ENCODE data around the gene LPCAT1.
"Not testable (repeated sequence)": the region's sequence is repeated elsewhere in the genome, so short reads cannot be mapped to it uniquely, and the experiment has no call there.

Gene LPCAT1

DNA sequence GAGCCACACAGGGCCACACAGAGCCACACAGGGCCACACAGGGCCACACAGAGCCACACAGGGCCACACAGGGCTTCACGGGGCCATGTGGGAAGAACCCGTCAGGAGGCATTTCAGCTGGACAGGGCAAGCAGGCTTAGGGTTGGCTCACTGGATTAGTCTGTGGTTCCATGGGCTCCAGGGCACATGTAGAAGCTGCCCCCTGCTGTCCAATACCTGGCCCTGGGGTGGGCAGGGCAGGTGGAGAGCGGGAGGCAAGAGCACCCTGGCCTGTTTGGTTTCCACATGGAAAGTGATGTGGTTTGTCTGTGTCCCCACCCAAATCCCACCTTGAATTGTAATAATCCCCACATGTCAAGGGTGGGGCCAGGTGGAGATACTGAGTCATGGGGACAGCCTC, 16.4 kb upstream of the LPCAT1 start:
- Histone ChIP-seq H3K27ac (ENCODE audit: low read depth, low read length) (no peak overlapping the region), H3F3A (ENCODE audit: control insufficient read depth, insufficient read depth) (0 out of 2 replicates have a peak, but pooled peaks cover 5% of the 10 kb centered on the region), H3K79me2 (ENCODE audit: control insufficient read depth, low read length) (no peaks in the 10 kb centered on the region), H3K4me3 (ENCODE audit: low read length) (no peak overlapping the region), H3K4me2 (ENCODE audit: low read length) (no peak overlapping the region), H4K20me1 (ENCODE audit: control insufficient read depth, insufficient read depth, low read depth, low read length) (no peaks in the 10 kb centered on the region), H3K27me3 (ENCODE audit: control insufficient read depth, low read length) (peaks cover 8% of the 10 kb centered on the region; the same call in 1 of the 2 replicates), H3K36me3 (ENCODE audit: control insufficient read depth, low read length) (no peaks in the 10 kb centered on the region), H3K4me1 (ENCODE audit: control insufficient read depth, low read length) (peaks cover 29% of the 10 kb centered on the region), H3K9me3 (ENCODE audit: control insufficient read depth, insufficient read depth, low read length) (peaks cover 19% of the 10 kb centered on the region), H3K9me2 (replicated peaks; ENCODE audit: control insufficient read depth, low read length) (no peaks in the 10 kb centered on the region)
- TF ChIP-seq, protein P1, sequence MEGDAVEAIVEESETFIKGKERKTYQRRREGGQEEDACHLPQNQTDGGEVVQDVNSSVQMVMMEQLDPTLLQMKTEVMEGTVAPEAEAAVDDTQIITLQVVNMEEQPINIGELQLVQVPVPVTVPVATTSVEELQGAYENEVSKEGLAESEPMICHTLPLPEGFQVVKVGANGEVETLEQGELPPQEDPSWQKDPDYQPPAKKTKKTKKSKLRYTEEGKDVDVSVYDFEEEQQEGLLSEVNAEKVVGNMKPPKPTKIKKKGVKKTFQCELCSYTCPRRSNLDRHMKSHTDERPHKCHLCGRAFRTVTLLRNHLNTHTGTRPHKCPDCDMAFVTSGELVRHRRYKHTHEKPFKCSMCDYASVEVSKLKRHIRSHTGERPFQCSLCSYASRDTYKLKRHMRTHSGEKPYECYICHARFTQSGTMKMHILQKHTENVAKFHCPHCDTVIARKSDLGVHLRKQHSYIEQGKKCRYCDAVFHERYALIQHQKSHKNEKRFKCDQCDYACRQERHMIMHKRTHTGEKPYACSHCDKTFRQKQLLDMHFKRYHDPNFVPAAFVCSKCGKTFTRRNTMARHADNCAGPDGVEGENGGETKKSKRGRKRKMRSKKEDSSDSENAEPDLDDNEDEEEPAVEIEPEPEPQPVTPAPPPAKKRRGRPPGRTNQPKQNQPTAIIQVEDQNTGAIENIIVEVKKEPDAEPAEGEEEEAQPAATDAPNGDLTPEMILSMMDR (IDR thresholded peaks at IDR 0.05; ENCODE audit: low read depth, low read length, poor library complexity, severe bottlenecking): no peak
- no peak for TF ChIP-seq EZH2phosphoT487 (IDR thresholded peaks at IDR 0.05; ENCODE audit: borderline replicate concordance, low read length)

DNA sequence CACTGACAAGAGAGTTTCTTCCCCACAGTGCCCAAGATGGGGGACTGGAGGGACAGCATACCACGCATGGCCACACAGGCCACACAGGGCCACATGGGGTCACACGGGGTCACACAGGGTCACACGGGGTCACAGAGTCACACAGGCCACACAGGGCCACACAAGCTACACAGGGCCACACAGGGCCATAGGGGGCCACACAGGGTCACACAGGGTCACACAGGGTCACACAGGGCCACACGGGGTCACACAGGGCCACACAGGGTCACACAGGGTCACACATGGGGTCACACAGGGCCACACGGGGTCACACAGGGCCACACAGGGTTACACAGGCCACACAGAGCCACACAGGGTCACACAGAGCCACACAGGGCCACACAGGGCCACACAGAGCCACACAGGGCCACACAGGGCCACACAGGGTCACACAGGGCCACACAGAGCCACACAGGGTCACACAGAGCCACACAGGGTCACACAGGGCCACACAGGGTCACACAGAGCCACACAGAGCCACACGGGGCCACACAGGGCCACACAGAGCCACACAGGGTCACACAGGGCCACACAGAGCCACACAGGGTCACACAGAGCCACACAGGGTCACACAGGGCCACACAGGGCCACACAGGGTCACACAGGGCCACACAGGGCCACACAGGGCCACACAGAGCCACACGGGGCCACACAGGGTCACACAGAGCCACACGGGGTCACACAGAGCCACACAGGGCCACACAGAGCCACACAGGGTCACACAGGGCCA, 15.8 kb upstream of the LPCAT1 start:
- not testable (repeated sequence) for H3K27ac ChIP-seq (ENCODE audit: low read depth, low read length); H3K27me3 ChIP-seq (ENCODE audit: control insufficient read depth, low read length); H3K9me2 ChIP-seq (replicated peaks; ENCODE audit: control insufficient read depth, low read length); H3K36me3 ChIP-seq (ENCODE audit: control insufficient read depth, low read length); H3F3A ChIP-seq (ENCODE audit: control insufficient read depth, insufficient read depth); H3K4me2 ChIP-seq (ENCODE audit: low read length); H4K20me1 ChIP-seq (ENCODE audit: control insufficient read depth, insufficient read depth, low read depth, low read length); H3K79me2 ChIP-seq (ENCODE audit: control insufficient read depth, low read length); H3K4me3 ChIP-seq (ENCODE audit: low read length)
- Histone ChIP-seq H3K4me1 (ENCODE audit: control insufficient read depth, low read length) (peaks cover 34% of the 10 kb centered on the region), H3K9me3 (ENCODE audit: control insufficient read depth, insufficient read depth, low read length) (peaks cover 17% of the 10 kb centered on the region)

GRCh38 chr5:1538741-1539392, 15.1 kb upstream of the LPCAT1 start:
- Histone ChIP-seq H3K4me3 (ENCODE audit: low read length) (no peak overlapping the region), H3K27me3 (ENCODE audit: control insufficient read depth, low read length) (peaks cover 8% of the 10 kb centered on the region; the same call in 1 of the 2 replicates), H3F3A (ENCODE audit: control insufficient read depth, insufficient read depth) (0 out of 2 replicates have a peak, but pooled peaks cover 5% of the 10 kb centered on the region), H3K36me3 (ENCODE audit: control insufficient read depth, low read length) (no peaks in the 10 kb centered on the region), H3K4me1 (ENCODE audit: control insufficient read depth, low read length) (peaks cover 35% of the 10 kb centered on the region), H4K20me1 (ENCODE audit: control insufficient read depth, insufficient read depth, low read depth, low read length) (no peaks in the 10 kb centered on the region), H3K9me2 (replicated peaks; ENCODE audit: control insufficient read depth, low read length) (no peaks in the 10 kb centered on the region), H3K9me3 (ENCODE audit: control insufficient read depth, insufficient read depth, low read length) (peaks cover 17% of the 10 kb centered on the region), H3K79me2 (ENCODE audit: control insufficient read depth, low read length) (no peaks in the 10 kb centered on the region), H3K4me2 (ENCODE audit: low read length) (no peak overlapping the region), H3K27ac (ENCODE audit: low read depth, low read length) (no peak overlapping the region)
- TF ChIP-seq EZH2phosphoT487 (IDR thresholded peaks at IDR 0.05; ENCODE audit: borderline replicate concordance, low read length): no peak
- TF ChIP-seq, protein P1 (IDR thresholded peaks at IDR 0.05; ENCODE audit: low read depth, low read length, poor library complexity, severe bottlenecking): no peak

- no peaks in the 10 kb centered on the region for H3K9me2 ChIP-seq (replicated peaks; ENCODE audit: control insufficient read depth, low read length)
- TF ChIP-seq EZH2phosphoT487 (IDR thresholded peaks at IDR 0.05; ENCODE audit: borderline replicate concordance, low read length): no peak
- TF ChIP-seq, protein P1 (IDR thresholded peaks at IDR 0.05; ENCODE audit: low read depth, low read length, poor library complexity, severe bottlenecking): no peak
- H3K27ac ChIP-seq (ENCODE audit: low read depth, low read length): no peak overlapping the region
Observed at GRCh38 chr5:1538276-1538675, 14.5 kb upstream of the LPCAT1 start.

More at GRCh38 chr5:1538276-1538675, 14.5 kb upstream of the LPCAT1 start:
- H3F3A ChIP-seq (ENCODE audit: control insufficient read depth, insufficient read depth): 0 out of 2 replicates have a peak, but pooled peaks cover 5% of the 10 kb centered on the region
- H3K36me3 ChIP-seq (ENCODE audit: control insufficient read depth, low read length): no peaks in the 10 kb centered on the region
- peaks cover 17% of the 10 kb centered on the region for H3K9me3 ChIP-seq (ENCODE audit: control insufficient read depth, insufficient read depth, low read length)
- H4K20me1 ChIP-seq (ENCODE audit: control insufficient read depth, insufficient read depth, low read depth, low read length): no peaks in the 10 kb centered on the region
- H3K27me3 ChIP-seq (ENCODE audit: control insufficient read depth, low read length): peaks cover 8% of the 10 kb centered on the region; the same call in 1 of the 2 replicates
- H3K4me3 ChIP-seq (ENCODE audit: low read length): no peak overlapping the region
- H3K79me2 ChIP-seq (ENCODE audit: control insufficient read depth, low read length): no peaks in the 10 kb centered on the region
- no peak overlapping the region for H3K4me2 ChIP-seq (ENCODE audit: low read length)
- peaks cover 35% of the 10 kb centered on the region for H3K4me1 ChIP-seq (ENCODE audit: control insufficient read depth, low read length)
